ENCODE measurements around the gene TSPEAR.

DNA sequence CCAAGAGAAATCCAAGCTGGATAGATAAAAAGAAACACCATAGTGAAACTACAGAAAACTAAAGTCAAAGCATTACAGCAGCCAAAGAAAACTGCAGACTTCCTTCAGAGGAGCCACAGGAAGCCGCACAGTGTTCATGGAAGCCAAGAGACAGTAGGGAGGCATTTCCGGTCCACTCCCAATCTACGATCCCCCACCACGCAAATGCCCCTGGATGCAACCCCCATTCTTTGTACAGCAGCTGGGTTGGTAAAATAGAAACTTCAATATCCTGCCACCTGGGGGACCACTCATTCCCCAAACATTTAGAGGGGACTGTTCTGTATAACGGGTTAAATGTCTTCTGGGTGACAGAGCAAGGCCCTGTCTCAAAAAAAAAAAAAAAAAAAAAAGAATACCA lies 43.9 kb upstream of the TSPEAR start:
- TF ChIP-seq, protein P1, sequence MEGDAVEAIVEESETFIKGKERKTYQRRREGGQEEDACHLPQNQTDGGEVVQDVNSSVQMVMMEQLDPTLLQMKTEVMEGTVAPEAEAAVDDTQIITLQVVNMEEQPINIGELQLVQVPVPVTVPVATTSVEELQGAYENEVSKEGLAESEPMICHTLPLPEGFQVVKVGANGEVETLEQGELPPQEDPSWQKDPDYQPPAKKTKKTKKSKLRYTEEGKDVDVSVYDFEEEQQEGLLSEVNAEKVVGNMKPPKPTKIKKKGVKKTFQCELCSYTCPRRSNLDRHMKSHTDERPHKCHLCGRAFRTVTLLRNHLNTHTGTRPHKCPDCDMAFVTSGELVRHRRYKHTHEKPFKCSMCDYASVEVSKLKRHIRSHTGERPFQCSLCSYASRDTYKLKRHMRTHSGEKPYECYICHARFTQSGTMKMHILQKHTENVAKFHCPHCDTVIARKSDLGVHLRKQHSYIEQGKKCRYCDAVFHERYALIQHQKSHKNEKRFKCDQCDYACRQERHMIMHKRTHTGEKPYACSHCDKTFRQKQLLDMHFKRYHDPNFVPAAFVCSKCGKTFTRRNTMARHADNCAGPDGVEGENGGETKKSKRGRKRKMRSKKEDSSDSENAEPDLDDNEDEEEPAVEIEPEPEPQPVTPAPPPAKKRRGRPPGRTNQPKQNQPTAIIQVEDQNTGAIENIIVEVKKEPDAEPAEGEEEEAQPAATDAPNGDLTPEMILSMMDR (IDR thresholded peaks at IDR 0.05; ENCODE audit: low read length): peak; percentile 32; the same call in 1 of the 2 replicates
- TF ChIP-seq EZH2 (IDR thresholded peaks at IDR 0.05; ENCODE audit: borderline replicate concordance, low read length): no peak
